ENCODE data around the gene COL13A1. TPM values are rescaled to one million over a fixed set of nuclear protein-coding genes. Genes with fewer than 3 reads are reported as not detected.

Gene COL13A1
- total and polyA plus RNA-seq, 2 experiments from 2014 or later = 5.2 to 8.6 TPM

- ATAC-seq (no peak), DNase-seq (ENCODE audit: low spot score) (no peak)
- H3K27ac Mint-ChIP-seq = no peak overlapping the region
- no peaks in the 10 kb centered on the region for H3F3A ChIP-seq (replicated peaks; ENCODE audit: low read depth)
- TF ChIP-seq EZH2 (IDR thresholded peaks at IDR 0.05; ENCODE audit: low read depth, unreplicated experiment) = no peak
- TF ChIP-seq CTCF (conservative IDR thresholded peaks at IDR 0.05; ENCODE audit: low read depth in 2 of 2) = no peak
- TF ChIP-seq EZH2phosphoT487 (IDR thresholded peaks at IDR 0.05; ENCODE audit: unreplicated experiment) = no peak
- no peak for TF ChIP-seq JUNB (IDR thresholded peaks at IDR 0.05; ENCODE audit: unreplicated experiment)
- H3K36me3 ChIP-seq (ENCODE audit: insufficient read depth) = no peaks in the 10 kb centered on the region
- H3K4me2 ChIP-seq = no peak overlapping the region
- H3K9me3 Mint-ChIP-seq = no peaks in the 10 kb centered on the region; the same call in 2 of the 3 replicates
- H3K4me3 Mint-ChIP-seq = no peak overlapping the region
- no peaks in the 10 kb centered on the region for H3K79me2 ChIP-seq (replicated peaks; ENCODE audit: insufficient read depth)
- no peak overlapping the region for H3K27ac ChIP-seq (ENCODE audit: low read depth)
- H3K4me1 ChIP-seq (ENCODE audit: insufficient read depth) = peaks cover 8% of the 10 kb centered on the region; the same call in 1 of the 2 replicates
- no peak overlapping the region for H2AFZ ChIP-seq
- H3K36me3 Mint-ChIP-seq (ENCODE audit: low read depth) = no peaks in the 10 kb centered on the region
- no peaks in the 10 kb centered on the region for H4K20me1 ChIP-seq (replicated peaks; ENCODE audit: insufficient read depth)
- H3K9me2 ChIP-seq (ENCODE audit: insufficient read depth) = no peaks in the 10 kb centered on the region
- no peak overlapping the region for H3K4me3 ChIP-seq
- H3K27me3 Mint-ChIP-seq (ENCODE audit: insufficient read depth, low read depth, poor library complexity) = peaks cover 6% of the 10 kb centered on the region
- H3K4me1 Mint-ChIP-seq = peaks cover 17% of the 10 kb centered on the region
- no peaks in the 10 kb centered on the region for H3K27me3 ChIP-seq (ENCODE audit: insufficient read depth)
Observed at GRCh38 chr10:69767793-69768192, 33.9 kb upstream of the COL13A1 start.

- H3K4me1 Mint-ChIP-seq = peaks cover 17% of the 10 kb centered on the region
- Histone ChIP-seq H3K27ac (ENCODE audit: low read depth) (no peak overlapping the region), H3K4me1 (ENCODE audit: insufficient read depth) (peaks cover 8% of the 10 kb centered on the region; the same call in 1 of the 2 replicates), H3K4me3 (no peak overlapping the region), H4K20me1 (replicated peaks; ENCODE audit: insufficient read depth) (no peaks in the 10 kb centered on the region), H3K36me3 (ENCODE audit: insufficient read depth) (no peaks in the 10 kb centered on the region), H2AFZ (no peak overlapping the region; the same call in 1 of the 2 replicates), H3K27me3 (ENCODE audit: insufficient read depth) (no peaks in the 10 kb centered on the region), H3F3A (replicated peaks; ENCODE audit: low read depth) (no peaks in the 10 kb centered on the region), H3K79me2 (replicated peaks; ENCODE audit: insufficient read depth) (no peaks in the 10 kb centered on the region), H3K4me2 (no peak overlapping the region), H3K9me2 (ENCODE audit: insufficient read depth) (peaks cover under 1% of the 10 kb centered on the region; the same call in 1 of the 2 replicates)
- ATAC-seq = no peak
- no peak overlapping the region for H3K27ac Mint-ChIP-seq
- no peak overlapping the region; the same call in 2 of the 3 replicates for H3K4me3 Mint-ChIP-seq
- DNase-seq (ENCODE audit: low spot score) = no peak
- H3K36me3 Mint-ChIP-seq (ENCODE audit: low read depth) = no peaks in the 10 kb centered on the region
- H3K9me3 Mint-ChIP-seq = no peaks in the 10 kb centered on the region; the same call in 2 of the 3 replicates
- H3K27me3 Mint-ChIP-seq (ENCODE audit: insufficient read depth, low read depth, poor library complexity) = peaks cover 6% of the 10 kb centered on the region
- TF ChIP-seq ETS1 (IDR thresholded peaks at IDR 0.05) (no peak), ZNF114 (CRISPR knock-in tag; IDR thresholded peaks at IDR 0.05) (no peak), CREB1 (CRISPR knock-in tag; IDR thresholded peaks at IDR 0.05; ENCODE audit: low read depth) (no peak), ZNF462 (CRISPR knock-in tag; IDR thresholded peaks at IDR 0.05) (no peak), EZH2phosphoT487 (IDR thresholded peaks at IDR 0.05; ENCODE audit: unreplicated experiment) (no peak), POLR2AphosphoS5 (IDR thresholded peaks at IDR 0.05; ENCODE audit: low read depth) (no peak), EZH2 (IDR thresholded peaks at IDR 0.05; ENCODE audit: low read depth, unreplicated experiment) (no peak), CTCF (conservative IDR thresholded peaks at IDR 0.05; ENCODE audit: low read depth in 2 of 2) (no peak), ZNF331 (CRISPR knock-in tag; IDR thresholded peaks at IDR 0.05; ENCODE audit: low read depth) (no peak)
Observed at GRCh38 chr10:69768386-69768785, 33.3 kb upstream of the COL13A1 start.
